ENCODE measurements around the gene C10orf67.

GRCh38 chr10:23344241-23344841 lies at the start of gene C10orf67:
- TF ChIP-seq CTCF (conservative IDR thresholded peaks at IDR 0.05 in 1 of 2, IDR thresholded peaks at IDR 0.05 in 1 of 2; ENCODE audit: extremely low read depth in 1 of 2, insufficient read depth in 1 of 2, low read depth in 1 of 2, low read length in 2 of 2) (no peak), EZH2 (IDR thresholded peaks at IDR 0.05; ENCODE audit: borderline replicate concordance, low read length) (no peak)

All from mammary epithelial cell (primary cell).